GM12872 (cell line): ENCODE results near the gene ATP8B2.

ENCODE experiments used
- TF ChIP-seq, protein P1 (sequence below): IDR thresholded peaks from 3 replicates; pipeline ENCODE4 v1.5.1; 2011; ENCODE audit warnings: low read depth, mild to moderate bottlenecking, low read length, moderate library complexity; ENCODE audit not compliant: insufficient read depth

The ATP8B2 gene, protein sequence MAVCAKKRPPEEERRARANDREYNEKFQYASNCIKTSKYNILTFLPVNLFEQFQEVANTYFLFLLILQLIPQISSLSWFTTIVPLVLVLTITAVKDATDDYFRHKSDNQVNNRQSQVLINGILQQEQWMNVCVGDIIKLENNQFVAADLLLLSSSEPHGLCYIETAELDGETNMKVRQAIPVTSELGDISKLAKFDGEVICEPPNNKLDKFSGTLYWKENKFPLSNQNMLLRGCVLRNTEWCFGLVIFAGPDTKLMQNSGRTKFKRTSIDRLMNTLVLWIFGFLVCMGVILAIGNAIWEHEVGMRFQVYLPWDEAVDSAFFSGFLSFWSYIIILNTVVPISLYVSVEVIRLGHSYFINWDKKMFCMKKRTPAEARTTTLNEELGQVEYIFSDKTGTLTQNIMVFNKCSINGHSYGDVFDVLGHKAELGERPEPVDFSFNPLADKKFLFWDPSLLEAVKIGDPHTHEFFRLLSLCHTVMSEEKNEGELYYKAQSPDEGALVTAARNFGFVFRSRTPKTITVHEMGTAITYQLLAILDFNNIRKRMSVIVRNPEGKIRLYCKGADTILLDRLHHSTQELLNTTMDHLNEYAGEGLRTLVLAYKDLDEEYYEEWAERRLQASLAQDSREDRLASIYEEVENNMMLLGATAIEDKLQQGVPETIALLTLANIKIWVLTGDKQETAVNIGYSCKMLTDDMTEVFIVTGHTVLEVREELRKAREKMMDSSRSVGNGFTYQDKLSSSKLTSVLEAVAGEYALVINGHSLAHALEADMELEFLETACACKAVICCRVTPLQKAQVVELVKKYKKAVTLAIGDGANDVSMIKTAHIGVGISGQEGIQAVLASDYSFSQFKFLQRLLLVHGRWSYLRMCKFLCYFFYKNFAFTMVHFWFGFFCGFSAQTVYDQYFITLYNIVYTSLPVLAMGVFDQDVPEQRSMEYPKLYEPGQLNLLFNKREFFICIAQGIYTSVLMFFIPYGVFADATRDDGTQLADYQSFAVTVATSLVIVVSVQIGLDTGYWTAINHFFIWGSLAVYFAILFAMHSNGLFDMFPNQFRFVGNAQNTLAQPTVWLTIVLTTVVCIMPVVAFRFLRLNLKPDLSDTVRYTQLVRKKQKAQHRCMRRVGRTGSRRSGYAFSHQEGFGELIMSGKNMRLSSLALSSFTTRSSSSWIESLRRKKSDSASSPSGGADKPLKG

DNA sequence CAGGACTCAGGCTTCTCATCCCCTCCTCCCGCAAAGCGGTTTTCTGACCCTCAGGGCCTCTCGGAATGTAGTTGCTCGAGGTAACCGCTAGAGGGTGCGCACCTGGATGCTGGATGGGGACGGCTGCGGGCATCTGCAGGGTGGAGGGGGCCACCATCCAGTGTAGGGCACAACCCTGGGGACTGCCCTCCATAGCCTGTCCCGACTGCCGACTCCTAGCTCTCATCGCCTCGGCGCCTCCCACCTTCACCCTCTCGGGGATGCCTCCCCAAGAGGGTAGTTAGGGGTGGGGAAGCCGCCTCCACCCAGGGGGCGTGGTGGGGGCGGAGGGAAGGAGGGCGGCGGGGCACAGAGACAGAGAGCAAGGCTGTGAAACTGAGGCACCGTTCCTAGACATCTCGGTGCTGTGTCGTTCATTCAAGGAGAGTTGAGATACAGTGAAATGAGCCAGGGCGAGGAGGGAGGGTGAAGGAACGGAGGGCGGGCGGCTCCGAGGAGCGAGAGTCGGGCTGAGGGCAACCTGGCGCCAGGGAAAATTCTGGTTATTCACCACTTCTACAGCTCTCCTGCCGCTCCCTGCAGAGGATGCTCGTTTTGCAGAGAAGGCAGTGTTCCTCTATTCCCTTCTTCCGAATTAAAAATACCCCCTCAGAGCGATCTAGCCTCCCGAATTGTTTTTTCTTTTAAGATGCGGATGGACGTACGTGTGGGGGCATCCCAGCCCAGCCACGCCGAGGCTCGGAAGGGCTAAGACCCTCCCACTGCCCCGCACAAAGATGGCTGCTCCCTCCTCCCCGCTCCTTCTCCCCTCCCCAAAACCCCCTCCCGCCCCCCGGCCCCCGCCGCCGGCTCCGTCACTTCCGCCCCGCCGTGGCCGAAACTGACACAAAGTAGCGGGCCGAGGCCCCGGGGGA, at the start of gene ATP8B2:
Gene ATP8B2 (plus strand): TSS at position 857 of the 914 bp plus-strand sequence. CDS start 2,617 bp downstream, outside the sequence.
- TF ChIP-seq, protein P1, sequence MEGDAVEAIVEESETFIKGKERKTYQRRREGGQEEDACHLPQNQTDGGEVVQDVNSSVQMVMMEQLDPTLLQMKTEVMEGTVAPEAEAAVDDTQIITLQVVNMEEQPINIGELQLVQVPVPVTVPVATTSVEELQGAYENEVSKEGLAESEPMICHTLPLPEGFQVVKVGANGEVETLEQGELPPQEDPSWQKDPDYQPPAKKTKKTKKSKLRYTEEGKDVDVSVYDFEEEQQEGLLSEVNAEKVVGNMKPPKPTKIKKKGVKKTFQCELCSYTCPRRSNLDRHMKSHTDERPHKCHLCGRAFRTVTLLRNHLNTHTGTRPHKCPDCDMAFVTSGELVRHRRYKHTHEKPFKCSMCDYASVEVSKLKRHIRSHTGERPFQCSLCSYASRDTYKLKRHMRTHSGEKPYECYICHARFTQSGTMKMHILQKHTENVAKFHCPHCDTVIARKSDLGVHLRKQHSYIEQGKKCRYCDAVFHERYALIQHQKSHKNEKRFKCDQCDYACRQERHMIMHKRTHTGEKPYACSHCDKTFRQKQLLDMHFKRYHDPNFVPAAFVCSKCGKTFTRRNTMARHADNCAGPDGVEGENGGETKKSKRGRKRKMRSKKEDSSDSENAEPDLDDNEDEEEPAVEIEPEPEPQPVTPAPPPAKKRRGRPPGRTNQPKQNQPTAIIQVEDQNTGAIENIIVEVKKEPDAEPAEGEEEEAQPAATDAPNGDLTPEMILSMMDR = peak; percentile 96

DNA sequence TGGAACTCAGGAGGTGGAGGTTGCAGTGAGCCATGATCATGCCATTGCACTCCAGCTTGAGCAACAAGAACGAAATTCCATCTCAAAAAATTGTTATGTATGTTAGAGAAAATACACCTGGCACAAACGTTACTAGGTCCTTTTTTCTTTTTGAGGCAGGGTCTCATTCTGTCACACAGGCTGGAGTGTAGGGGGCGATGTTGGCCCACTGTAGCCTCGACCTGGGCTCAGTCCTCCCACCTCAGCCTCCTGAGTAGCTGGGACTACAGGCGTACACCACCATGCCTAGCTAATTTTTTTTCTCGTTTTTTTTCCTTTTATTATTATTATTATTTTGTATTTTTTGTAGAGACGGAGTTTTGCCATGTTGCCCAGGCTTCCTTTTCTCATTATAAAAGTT, 48.5 kb upstream of the ATP8B2 start:
- TF ChIP-seq, protein P1 = peak; percentile 33; the same call in 1 of the 3 replicates

DNA sequence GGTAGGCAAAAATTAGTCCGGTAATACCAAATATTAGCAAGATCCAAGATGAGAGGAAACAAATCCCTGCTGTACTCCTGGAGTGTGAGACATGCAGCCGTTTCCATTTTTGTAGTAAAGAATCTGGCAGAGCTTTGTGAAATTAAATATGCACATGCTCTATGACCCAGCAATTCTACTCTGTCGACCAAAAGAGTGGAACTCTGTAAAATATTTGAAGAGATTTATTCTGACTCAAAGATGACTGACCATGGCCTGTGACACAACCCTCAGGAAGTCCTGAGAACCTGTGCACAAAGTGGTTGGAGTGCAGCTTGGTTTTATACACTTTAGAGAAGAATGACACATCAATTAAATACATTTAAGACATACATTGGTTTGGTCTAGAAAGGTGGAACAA, 36.7 kb upstream of the ATP8B2 start:
- TF ChIP-seq, protein P1 = no peak

DNA sequence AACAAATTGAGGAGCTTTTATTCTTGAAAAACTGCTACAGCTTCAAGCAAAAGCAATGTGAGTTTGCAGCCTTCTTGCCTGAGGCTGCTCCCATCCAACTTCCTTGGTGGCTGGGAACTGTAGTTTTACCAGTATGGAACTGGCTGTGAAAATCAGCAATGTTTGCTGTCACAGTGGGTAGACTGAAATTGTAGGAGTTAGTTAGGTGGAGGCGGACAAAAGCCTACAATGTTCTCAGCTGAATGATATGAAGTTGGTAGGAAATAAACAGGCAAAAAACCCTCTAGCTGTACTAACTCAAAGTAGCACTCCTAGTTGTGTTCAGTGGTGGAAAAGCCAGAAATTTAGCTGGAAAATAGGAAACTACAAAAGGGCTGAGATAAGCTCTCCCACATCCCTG, 34.4 kb upstream of the ATP8B2 start:
- TF ChIP-seq, protein P1 = no peak

DNA sequence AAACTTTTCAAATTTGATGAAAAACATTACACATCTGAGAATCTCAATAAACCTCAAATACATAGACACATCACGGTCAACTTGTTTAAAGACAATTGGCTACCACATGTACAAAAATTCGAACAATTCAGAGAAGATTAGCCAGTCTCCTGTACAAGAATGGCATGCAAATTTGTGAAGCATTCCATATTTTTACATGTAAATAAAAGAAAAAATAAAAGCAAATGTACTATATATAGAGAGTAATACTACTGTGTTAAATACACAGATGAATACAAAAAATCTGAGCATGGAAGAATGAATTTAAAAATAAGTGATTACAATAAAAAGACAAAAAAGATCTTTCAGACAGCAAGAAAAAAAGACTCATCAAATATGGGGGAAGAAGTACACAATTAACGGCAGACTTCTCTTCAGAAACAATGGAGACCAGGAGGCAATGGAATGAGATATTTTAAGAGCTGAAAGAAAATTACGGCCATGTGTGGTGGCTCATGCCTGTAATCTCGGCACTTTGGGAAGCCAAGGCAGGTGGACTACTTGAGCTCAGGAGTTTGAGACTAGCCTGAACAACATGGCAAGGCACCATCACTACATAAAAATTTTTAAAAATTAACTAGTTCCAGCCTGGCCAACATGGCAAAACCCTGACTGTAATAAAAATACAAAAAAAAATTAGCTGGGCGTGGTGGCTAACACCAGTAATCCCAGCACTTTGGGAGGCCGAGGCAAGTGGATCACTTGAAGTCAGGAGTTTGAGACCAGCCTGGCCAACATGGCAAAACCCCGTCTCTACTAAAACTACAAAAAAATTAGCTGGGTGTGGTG, 29.7 kb upstream of the ATP8B2 start:
- TF ChIP-seq, protein P1 = no peak

DNA sequence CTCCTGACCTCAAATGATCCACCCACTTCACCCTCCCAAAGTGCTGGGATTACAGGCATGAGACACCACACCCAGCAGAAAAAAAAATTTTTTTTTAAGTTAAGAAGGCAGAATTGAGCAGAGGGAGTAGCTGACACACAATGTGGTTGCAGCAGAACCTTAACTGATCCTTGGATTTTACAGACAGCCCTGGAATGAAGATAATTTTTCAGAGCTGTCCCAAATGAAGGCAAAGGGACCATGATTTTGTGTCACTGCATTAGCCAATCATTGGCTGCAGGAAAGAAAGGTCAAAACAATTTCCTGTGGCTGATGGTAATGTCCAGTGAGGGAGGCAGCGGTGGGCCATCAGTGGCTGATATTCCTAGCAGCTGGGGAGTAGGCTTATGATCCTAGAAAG, 23.7 kb upstream of the ATP8B2 start:
- TF ChIP-seq, protein P1 = no peak
